ENCODE data around the gene FLOT1. TPM values are rescaled to one million over a fixed set of nuclear protein-coding genes. Genes with fewer than 3 reads are reported as not detected.
A peak's percentile ranks its signal among the peaks of the same experiment; 100 is the strongest.
"Not testable (repeated sequence)": the region's sequence is repeated elsewhere in the genome, so short reads cannot be mapped to it uniquely, and the experiment has no call there.

The FLOT1 gene
- total RNA-seq, 1 experiment from 2014 or later, result 254 TPM

DNA sequence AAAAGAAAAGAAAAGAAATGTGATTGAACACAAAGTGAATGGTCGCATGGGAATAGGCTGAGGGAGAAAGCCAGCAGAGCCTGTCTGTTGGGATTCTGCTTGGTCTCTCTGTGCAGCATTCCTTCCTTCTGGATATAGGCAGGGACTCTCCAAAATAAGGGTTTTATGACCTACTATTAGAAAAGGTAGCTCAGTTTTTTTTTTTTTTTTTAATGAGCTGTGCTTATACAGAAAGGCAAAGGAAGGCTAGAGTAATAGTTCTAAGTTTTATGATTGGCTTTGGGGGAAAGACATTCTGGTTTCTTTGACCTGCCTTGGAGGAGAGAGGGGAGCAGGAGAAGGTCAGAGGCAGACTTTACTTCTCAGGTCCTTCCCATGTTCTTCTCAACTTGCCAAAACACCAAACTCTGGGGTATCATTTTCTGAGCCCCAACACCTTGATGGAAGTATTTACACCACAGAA is 20.7 kb upstream of the FLOT1 start:
- Histone ChIP-seq H3K27ac (peak overlapping the region; percentile 62), H3K36me3 (no peaks in the 10 kb centered on the region), H3K4me3 (no peak overlapping the region), H3K4me1 (replicated peaks) (peaks cover 67% of the 10 kb centered on the region), H3K27me3 (replicated peaks) (no peaks in the 10 kb centered on the region), H3K9me3 (replicated peaks) (no peaks in the 10 kb centered on the region)
- DNase-seq (ENCODE audit: low read depth in 1 of 2, low spot score in 2 of 2), result no peak

- no peak for DNase-seq (ENCODE audit: low read depth in 1 of 2, low spot score in 2 of 2)
- H3K4me3 ChIP-seq, result no peak overlapping the region
- H3K27ac ChIP-seq, result peak overlapping the region; percentile 14; the same call in 1 of the 2 replicates
- H3K9me3 ChIP-seq (replicated peaks), result no peaks in the 10 kb centered on the region
- no peaks in the 10 kb centered on the region for H3K27me3 ChIP-seq (replicated peaks)
- H3K4me1 ChIP-seq (replicated peaks), result peaks cover 75% of the 10 kb centered on the region
- no peaks in the 10 kb centered on the region for H3K36me3 ChIP-seq
Observed at GRCh38 chr6:30761791-30762429, 19.4 kb upstream of the FLOT1 start.

DNA sequence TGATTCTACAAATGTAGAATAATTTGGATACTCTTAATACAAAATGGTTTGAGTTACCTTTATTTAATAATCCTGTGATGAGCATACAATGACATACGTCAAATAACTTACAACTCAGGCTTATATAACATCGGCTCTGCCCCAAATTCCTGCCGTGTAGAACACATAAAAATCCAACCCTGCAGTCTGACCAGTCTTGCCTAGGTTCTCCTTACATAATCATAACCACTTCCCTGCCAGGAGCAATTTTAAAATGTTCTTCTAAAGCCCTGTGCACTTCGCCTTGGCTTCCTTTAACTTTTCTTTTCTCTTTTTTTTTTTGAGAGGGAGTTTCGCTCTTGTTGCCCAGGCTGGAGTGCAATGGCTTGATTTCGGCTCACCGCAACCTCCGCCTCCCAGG is 18.1 kb upstream of the FLOT1 start:
- H3K27me3 ChIP-seq (replicated peaks), result no peaks in the 10 kb centered on the region
- H3K4me1 ChIP-seq (replicated peaks), result peaks cover 68% of the 10 kb centered on the region
- DNase-seq (ENCODE audit: low read depth in 1 of 2, low spot score in 2 of 2), result no peak
- H3K27ac ChIP-seq, result peak overlapping the region; percentile 99
- H3K36me3 ChIP-seq, result no peaks in the 10 kb centered on the region
- no peak overlapping the region for H3K4me3 ChIP-seq
- no peaks in the 10 kb centered on the region for H3K9me3 ChIP-seq (replicated peaks)

GRCh38 chr6:30759575-30760239 is 17.2 kb upstream of the FLOT1 start:
- Histone ChIP-seq H3K27ac (peak overlapping the region; percentile 99), H3K27me3 (replicated peaks) (no peaks in the 10 kb centered on the region), H3K4me1 (replicated peaks) (peaks cover 66% of the 10 kb centered on the region), H3K36me3 (no peaks in the 10 kb centered on the region), H3K4me3 (no peak overlapping the region), H3K9me3 (replicated peaks) (no peaks in the 10 kb centered on the region)
- DNase-seq (ENCODE audit: low read depth in 1 of 2, low spot score in 2 of 2), result peak; percentile 95 to 96

GRCh38 chr6:30757261-30757904 is 14.9 kb upstream of the FLOT1 start:
- Histone ChIP-seq H3K27me3 (replicated peaks) (no peaks in the 10 kb centered on the region), H3K27ac (peak overlapping the region; percentile 99), H3K4me1 (replicated peaks) (peaks cover 72% of the 10 kb centered on the region), H3K9me3 (replicated peaks) (no peaks in the 10 kb centered on the region), H3K36me3 (no peaks in the 10 kb centered on the region), H3K4me3 (no peak overlapping the region)
- no peak for DNase-seq (ENCODE audit: low read depth in 1 of 2, low spot score in 2 of 2)

DNA sequence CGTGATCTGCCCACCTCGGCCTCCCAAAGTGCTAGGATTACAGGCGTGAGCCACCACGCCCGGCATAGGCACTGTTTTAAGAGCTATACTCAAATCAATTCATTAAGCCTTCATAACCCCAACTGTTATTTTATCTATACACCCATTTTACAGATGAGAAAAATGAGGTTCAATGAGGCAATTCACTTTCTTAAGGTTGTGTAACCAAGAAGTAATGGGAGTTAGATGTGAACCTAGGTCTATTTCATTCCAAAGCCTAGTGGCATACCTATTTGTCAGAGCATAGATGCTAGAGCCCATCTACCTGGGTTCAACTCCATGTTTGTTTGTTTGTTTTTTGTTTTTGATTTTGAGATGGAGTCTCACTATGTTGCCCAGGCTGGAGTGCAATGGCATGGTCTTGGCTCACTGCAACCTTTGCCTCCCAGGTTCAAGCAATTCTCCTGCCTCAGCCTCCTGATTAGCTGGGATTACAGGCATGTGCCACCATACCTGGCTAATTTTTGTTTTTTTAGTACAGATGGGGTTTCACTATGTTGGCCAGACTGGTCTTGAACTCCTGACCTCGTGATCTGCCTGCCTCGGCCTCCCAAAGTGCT is 14.0 kb upstream of the FLOT1 start:
- not testable (repeated sequence) for H3K36me3 ChIP-seq
- peaks cover 74% of the 10 kb centered on the region for H3K4me1 ChIP-seq (replicated peaks)

DNA sequence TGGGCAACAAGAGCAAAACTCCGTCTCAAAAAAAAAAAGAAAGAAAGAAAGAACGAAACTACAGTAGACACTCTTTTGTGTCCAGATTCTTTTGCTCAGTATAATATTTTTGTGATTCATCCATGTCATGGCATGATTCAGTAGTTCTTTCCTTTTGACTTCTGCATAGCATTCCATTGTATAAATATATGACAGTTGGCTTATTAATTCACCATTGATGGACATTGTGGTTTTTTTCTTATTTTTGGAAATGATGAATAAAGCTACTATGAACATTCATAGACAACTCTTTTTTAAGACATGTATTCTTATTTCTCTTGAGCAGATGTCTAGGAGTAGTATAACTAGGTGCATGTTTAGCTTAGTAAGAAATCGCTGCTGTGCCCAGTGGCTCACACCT is 12.1 kb upstream of the FLOT1 start:
- Histone ChIP-seq H3K9me3 (replicated peaks) (no peaks in the 10 kb centered on the region), H3K36me3 (no peaks in the 10 kb centered on the region), H3K27me3 (replicated peaks) (no peaks in the 10 kb centered on the region), H3K4me3 (no peak overlapping the region), H3K4me1 (replicated peaks) (peaks cover 84% of the 10 kb centered on the region), H3K27ac (peak overlapping the region; percentile 95)
- DNase-seq (ENCODE audit: low read depth in 1 of 2, low spot score in 2 of 2), result peak in 1 of 2 experiments; percentile 44

More for the DNA sequence above, 14.0 kb upstream of the FLOT1 start:
- H3K9me3 ChIP-seq (replicated peaks); H3K27me3 ChIP-seq (replicated peaks); H3K4me3 ChIP-seq; DNase-seq (ENCODE audit: low read depth in 1 of 2, low spot score in 2 of 2); H3K27ac ChIP-seq: not testable (repeated sequence)

GRCh38 chr6:30752157-30752927 is 9.9 kb upstream of the FLOT1 start:
- Histone ChIP-seq H3K27ac (peak overlapping the region; percentile 95), H3K4me1 (replicated peaks) (peaks cover 85% of the 10 kb centered on the region), H3K27me3 (replicated peaks) (no peaks in the 10 kb centered on the region), H3K36me3 (no peaks in the 10 kb centered on the region), H3K4me3 (no peak overlapping the region), H3K9me3 (replicated peaks) (no peaks in the 10 kb centered on the region)
- DNase-seq (ENCODE audit: low read depth in 1 of 2, low spot score in 2 of 2), result peak; percentile 99 to 100

DNA sequence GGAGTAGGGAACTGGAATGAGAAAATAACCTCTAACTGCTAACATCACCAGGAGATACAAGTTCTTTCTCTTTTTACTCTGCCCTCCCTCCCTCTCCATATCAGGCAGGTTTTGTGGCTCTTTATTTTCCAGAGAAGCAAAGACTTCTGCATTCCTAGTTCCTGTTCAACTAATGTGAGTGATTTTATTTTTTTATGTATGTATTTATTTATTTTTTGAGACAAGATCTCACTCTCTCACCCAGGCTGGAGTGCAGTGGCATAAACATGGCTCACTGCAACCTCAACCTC is 7.8 kb upstream of the FLOT1 start:
- no peak for DNase-seq (ENCODE audit: low read depth in 1 of 2, low spot score in 2 of 2)
- H3K4me3 ChIP-seq, result no peak overlapping the region
- H3K36me3 ChIP-seq, result no peaks in the 10 kb centered on the region
- no peaks in the 10 kb centered on the region for H3K27me3 ChIP-seq (replicated peaks)
- H3K9me3 ChIP-seq (replicated peaks), result no peaks in the 10 kb centered on the region
- peaks cover 83% of the 10 kb centered on the region for H3K4me1 ChIP-seq (replicated peaks)
- peak overlapping the region; percentile 1; the same call in 1 of the 2 replicates for H3K27ac ChIP-seq

GRCh38 chr6:30749554-30750378 is 7.3 kb upstream of the FLOT1 start:
- no peak for DNase-seq (ENCODE audit: low read depth in 1 of 2, low spot score in 2 of 2)
- no peak overlapping the region for H3K4me3 ChIP-seq
- H3K9me3 ChIP-seq (replicated peaks), result no peaks in the 10 kb centered on the region
- H3K27me3 ChIP-seq (replicated peaks), result no peaks in the 10 kb centered on the region
- peaks cover 83% of the 10 kb centered on the region for H3K4me1 ChIP-seq (replicated peaks)
- H3K27ac ChIP-seq, result peak overlapping the region; percentile 57
- no peaks in the 10 kb centered on the region for H3K36me3 ChIP-seq

- Histone ChIP-seq H3K4me3 (no peak overlapping the region), H3K9me3 (replicated peaks) (no peaks in the 10 kb centered on the region), H3K27me3 (replicated peaks) (no peaks in the 10 kb centered on the region), H3K4me1 (replicated peaks) (peaks cover 80% of the 10 kb centered on the region), H3K36me3 (peaks cover 2% of the 10 kb centered on the region), H3K27ac (peak overlapping the region; percentile 57)
- peak in 1 of 2 experiments; percentile 59 for DNase-seq (ENCODE audit: low read depth in 1 of 2, low spot score in 2 of 2)
Observed at GRCh38 chr6:30748851-30749540, 6.5 kb upstream of the FLOT1 start.

DNA sequence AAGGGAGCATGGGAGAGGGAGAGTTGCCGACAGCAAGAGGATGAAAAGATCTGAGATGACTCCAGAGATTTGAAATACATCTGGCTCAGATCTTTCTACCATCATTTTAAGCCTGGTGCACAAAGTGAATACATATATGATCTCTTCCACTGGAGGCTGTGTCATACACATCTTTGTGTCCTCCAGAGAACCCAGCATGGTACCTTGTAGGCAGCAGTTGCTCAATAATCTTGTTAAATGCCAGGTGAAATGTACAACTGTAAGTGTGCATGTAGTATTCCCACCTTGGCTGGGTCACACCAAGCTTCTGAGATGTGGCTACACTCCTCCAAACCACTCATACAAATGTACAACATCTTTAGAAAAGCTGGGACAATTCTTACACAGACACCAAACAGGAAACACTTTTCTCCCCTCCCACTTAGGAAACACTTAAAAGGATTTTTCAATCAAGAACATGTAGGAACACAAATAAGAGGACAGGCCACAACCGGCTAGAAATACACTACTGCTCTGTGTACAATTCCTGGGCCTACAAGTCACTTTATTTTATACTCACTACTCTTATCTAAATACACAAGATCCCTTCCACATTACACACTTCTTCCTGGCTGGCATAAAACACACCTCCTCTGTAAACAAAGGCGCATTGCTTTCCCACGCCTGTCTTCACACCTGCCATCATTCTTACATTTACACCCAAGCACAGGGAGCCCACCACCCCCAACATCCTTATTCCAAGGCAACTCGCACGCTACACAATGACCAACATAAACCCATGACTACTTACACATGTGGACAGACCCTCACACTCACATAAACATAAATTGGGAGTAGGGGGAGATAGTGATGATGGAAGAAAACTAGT is 5.6 kb upstream of the FLOT1 start:
- no peaks in the 10 kb centered on the region for H3K27me3 ChIP-seq (replicated peaks)
- DNase-seq (ENCODE audit: low read depth in 1 of 2, low spot score in 2 of 2), result no peak
- H3K36me3 ChIP-seq, result peaks cover 11% of the 10 kb centered on the region
- peaks cover 71% of the 10 kb centered on the region for H3K4me1 ChIP-seq (replicated peaks)
- H3K27ac ChIP-seq, result peak overlapping the region; percentile 57
- H3K4me3 ChIP-seq, result no peak overlapping the region
- H3K9me3 ChIP-seq (replicated peaks), result no peaks in the 10 kb centered on the region

Data from SJSA1 (cell line).